HG03025 (cell line): Measurements from ENCODE around the gene NDUFAF7.
"Not testable (repeated sequence)": the region's sequence is repeated elsewhere in the genome, so short reads cannot be mapped to it uniquely, and the experiment has no call there.

Experiments
- ATAC-seq: cut with Tn5 transposase; IDR thresholded peaks from one replicate; pipeline ENCODE4 v1.9.1; 2021; ENCODE audit warnings: mild to moderate bottlenecking, moderate library complexity; ENCODE audit not compliant: unreplicated experiment, low FRiP score

Gene NDUFAF7

GRCh38 chr2:37274359-37274965, 43.0 kb downstream of the NDUFAF7 start:
- ATAC-seq, result no peak

DNA sequence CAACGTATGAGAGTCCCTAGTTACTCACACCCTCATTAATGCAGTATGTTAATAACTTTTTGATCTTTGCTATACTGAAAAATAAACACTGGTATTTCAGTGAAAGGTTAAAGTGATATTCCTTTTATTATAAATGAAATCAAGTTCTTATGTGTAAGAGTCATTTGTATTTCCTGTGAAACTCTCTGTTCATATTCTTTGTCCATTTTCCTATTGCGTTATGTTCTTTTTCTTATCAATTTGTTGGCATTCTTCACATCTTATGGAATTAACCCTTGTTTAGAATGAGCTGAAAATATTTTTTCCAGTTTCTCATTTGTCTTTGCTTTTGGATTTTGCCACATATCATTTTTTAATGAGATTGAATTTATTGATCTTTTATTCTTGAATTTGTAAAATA, 44.8 kb downstream of the NDUFAF7 start:
- no peak for ATAC-seq

DNA sequence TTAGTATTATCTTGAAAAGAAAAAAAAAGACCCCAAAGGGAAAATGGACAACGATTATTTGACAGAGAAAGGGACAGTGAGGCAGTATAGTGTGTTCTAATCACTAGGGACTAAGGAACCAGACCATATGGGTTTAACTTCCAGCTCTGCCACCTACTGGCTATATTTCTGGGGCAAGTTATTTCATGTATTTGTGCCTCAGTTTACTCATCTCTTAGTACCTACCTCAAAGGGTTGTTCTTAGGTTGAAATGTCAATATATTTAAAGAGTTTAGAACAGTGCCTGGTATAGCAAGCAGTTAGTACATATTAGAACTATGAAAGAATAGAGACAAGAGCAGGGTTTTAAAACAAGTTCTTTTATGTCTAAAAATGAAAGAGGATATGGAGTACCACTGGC, 50.5 kb downstream of the NDUFAF7 start:
- no peak for ATAC-seq

GRCh38 chr2:37282746-37283145, 51.3 kb downstream of the NDUFAF7 start:
- no peak for ATAC-seq

DNA sequence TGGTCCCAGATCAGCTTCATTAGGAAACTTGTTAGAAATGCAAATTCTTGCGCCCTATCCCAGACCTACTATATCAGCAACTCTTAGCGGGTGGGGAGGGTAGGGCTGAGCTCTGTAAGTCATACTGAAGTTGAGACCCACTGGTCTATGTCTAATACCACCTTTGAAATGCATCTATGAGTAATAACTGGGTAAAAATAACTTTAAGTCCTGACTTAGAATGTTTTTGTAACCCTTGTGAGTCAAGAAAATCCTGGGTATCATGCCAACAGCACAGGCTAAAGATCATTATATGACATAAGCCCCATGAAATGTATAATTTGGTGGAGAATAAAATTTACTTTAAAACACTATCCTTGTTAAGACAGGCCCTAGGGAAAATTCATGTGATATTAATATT, 51.7 kb downstream of the NDUFAF7 start:
- ATAC-seq, result no peak

GRCh38 chr2:37284381-37284780, 52.9 kb downstream of the NDUFAF7 start:
- no peak for ATAC-seq

GRCh38 chr2:37287966-37288365, 56.5 kb downstream of the NDUFAF7 start:
- ATAC-seq, result no peak

DNA sequence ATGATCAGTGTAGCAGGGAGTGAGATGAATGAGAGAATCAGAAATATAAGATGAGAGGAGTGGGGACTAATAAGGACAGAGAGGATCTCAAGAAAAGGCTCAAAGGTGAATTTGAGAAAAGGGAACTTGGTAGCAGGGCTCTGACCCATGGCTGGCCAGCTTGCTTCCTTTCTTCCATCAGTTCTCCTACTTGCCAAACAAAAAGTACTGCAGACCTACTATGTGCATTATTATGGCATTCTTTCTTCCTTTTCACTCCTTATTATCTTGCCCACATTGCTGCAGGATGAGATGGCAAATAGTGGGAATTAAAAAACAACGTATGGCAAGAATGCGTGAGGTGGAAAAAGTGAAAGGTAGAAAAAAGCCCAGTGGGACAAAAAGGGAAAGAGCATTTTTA, 60.2 kb downstream of the NDUFAF7 start:
- no peak for ATAC-seq

DNA sequence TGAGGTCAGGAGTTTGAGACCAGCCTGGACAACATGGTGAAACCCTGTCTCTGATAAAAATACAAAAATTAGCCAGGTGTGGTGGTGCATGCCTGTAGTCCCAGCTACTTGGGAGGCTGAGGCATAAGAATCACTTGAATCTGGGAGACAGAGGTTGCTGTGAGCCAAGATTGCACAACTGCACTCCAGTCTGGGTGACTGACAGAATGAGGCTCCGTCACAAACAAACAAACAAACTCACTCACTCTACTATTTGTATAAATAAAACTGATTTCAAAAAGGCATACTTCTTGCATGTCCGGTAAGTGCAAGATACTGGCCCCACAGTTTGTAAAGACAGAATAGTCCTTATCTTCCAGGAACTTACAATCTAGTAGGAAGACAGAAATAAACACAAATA, 63.4 kb downstream of the NDUFAF7 start:
- not testable (repeated sequence) for ATAC-seq

DNA sequence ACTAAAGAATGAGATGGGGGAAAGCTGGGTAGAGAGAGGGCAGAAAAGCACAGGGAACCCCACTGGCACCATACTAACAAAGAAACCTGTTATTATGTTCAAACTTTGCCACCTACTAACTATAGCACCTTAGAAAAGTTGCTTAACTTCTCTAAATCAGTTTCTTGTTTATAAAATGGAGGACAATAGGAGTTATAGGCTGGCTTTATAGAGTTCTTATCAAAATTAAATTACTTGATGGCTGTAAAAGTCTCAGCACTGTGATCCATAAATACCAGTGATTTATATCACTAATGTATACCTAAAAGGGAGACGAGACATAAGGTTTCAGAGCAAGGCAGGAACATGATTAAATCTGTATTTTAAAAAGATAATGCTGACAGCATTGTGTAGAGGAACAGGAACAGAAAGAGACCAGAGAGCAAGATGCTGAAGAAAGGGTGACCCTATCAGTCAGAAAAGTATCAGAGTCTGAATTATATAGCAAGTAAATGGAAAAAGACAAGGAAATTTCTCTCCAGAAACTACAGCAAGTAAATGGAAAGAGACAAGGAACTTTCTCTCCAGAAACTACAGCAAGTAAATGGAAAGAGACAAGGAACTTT, 64.1 kb downstream of the NDUFAF7 start:
- no peak for ATAC-seq

GRCh38 chr2:37297632-37298031, 66.2 kb downstream of the NDUFAF7 start:
- no peak for ATAC-seq
